ENCODE data around the gene MEGF9. TPM values are rescaled to one million over a fixed set of nuclear protein-coding genes. Genes with fewer than 3 reads are reported as not detected.

MEGF9 gene
- total and polyA plus RNA-seq, 2 donors (not counting 3 experiments of a cell fraction or from before 2014, with no cell fraction given), result 4.0 to 13.0 TPM

- Histone ChIP-seq H3K27me3 (ENCODE audit: control insufficient read depth in 2 of 2, insufficient read depth in 2 of 2, low read length in 2 of 2) (no peaks in the 10 kb centered on the region), H3K36me3 (ENCODE audit: control insufficient read depth in 2 of 2, extremely low read depth in 1 of 2, insufficient read depth in 2 of 2, low read length in 2 of 2) (no peaks in the 10 kb centered on the region), H4K20me1 (replicated peaks; ENCODE audit: control insufficient read depth, extremely low read depth, insufficient read depth, low read length) (no peaks in the 10 kb centered on the region), H3K4me2 (ENCODE audit: insufficient read depth, low read length) (no peak overlapping the region), H3K9me3 (replicated peaks; ENCODE audit: control insufficient read depth, insufficient read depth, low read length) (no peaks in the 10 kb centered on the region), H3K9ac (replicated peaks; ENCODE audit: extremely low read depth, insufficient read depth, low read length) (no peak overlapping the region), H2AFZ (ENCODE audit: low read depth, low read length) (no peak overlapping the region), H3K9me1 (replicated peaks; ENCODE audit: control insufficient read depth, extremely low read depth, insufficient read depth, low read length) (no peaks in the 10 kb centered on the region), H3K27ac (ENCODE audit: insufficient read depth, low read depth, low read length) (no peak overlapping the region), H3K4me1 (ENCODE audit: control insufficient read depth, extremely low read depth, insufficient read depth, low read length) (peaks cover 12% of the 10 kb centered on the region), H3K79me2 (ENCODE audit: control insufficient read depth, insufficient read depth, low read length) (peaks cover 2% of the 10 kb centered on the region), H3K4me3 (replicated peaks in 1 of 3; ENCODE audit: insufficient read depth in 1 of 3, low read depth in 1 of 3, low read length in 3 of 3) (no peak overlapping the region)
- DNase-seq (ENCODE audit: low read depth, low spot score) (no peak), FAIRE-seq (no peak)
- CTCF ChIA-PET, result interaction anchor here (2.4 kb wide), 1 partner anchor 89 kb away, joined by 8 read pairs; no protein-coding TSS in a partner anchor
- intact Hi-C loops (cut with micrococcal nuclease) (no loop called here), dilution Hi-C loops (cut with MboI; ENCODE audit: extremely low pct_ligation_motif_present, low sequenced_read_pairs) (no loop called here)
- POLR2A ChIA-PET, result no interaction called here
- TF ChIP-seq, protein P1, sequence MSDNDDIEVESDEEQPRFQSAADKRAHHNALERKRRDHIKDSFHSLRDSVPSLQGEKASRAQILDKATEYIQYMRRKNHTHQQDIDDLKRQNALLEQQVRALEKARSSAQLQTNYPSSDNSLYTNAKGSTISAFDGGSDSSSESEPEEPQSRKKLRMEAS (IDR thresholded peaks at IDR 0.05; ENCODE audit: insufficient read depth, insufficient read length), result no peak
- TF ChIP-seq EZH2 (IDR thresholded peaks at IDR 0.05; ENCODE audit: borderline replicate concordance, low read depth, low read length, severe bottlenecking), result no peak
- no peak for TF ChIP-seq POLR2AphosphoS5 (IDR thresholded peaks at IDR 0.05; ENCODE audit: insufficient read depth, low read depth, low read length)
- no peak for TF ChIP-seq FOS (IDR thresholded peaks at IDR 0.05; ENCODE audit: borderline replicate concordance, insufficient read depth, low read length)
- TF ChIP-seq POLR2A (IDR thresholded peaks at IDR 0.05; ENCODE audit: low read depth, low read length), result no peak
- TF ChIP-seq, protein P2, sequence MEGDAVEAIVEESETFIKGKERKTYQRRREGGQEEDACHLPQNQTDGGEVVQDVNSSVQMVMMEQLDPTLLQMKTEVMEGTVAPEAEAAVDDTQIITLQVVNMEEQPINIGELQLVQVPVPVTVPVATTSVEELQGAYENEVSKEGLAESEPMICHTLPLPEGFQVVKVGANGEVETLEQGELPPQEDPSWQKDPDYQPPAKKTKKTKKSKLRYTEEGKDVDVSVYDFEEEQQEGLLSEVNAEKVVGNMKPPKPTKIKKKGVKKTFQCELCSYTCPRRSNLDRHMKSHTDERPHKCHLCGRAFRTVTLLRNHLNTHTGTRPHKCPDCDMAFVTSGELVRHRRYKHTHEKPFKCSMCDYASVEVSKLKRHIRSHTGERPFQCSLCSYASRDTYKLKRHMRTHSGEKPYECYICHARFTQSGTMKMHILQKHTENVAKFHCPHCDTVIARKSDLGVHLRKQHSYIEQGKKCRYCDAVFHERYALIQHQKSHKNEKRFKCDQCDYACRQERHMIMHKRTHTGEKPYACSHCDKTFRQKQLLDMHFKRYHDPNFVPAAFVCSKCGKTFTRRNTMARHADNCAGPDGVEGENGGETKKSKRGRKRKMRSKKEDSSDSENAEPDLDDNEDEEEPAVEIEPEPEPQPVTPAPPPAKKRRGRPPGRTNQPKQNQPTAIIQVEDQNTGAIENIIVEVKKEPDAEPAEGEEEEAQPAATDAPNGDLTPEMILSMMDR (IDR thresholded peaks at IDR 0.05; ENCODE audit: extremely low read depth in 1 of 2, insufficient read depth in 1 of 2, low read depth in 1 of 2, low read length in 2 of 2), result no peak
- TF ChIP-seq MYC (IDR thresholded peaks at IDR 0.05; ENCODE audit: low read depth, low read length), result no peak
- no peak for TF ChIP-seq JUN (IDR thresholded peaks at IDR 0.05; ENCODE audit: borderline replicate concordance, insufficient read depth, insufficient read length, low read depth)
- TF ChIP-seq GATA2 (IDR thresholded peaks at IDR 0.05; ENCODE audit: insufficient read depth, insufficient read length, low read depth, low read length), result no peak
- no TSS peak for BruUV-seq (replicated peaks)
Observed at GRCh38 chr9:120708526-120709224, 5.6 kb downstream of the MEGF9 start.
